ENCODE data around the gene AFF2.

GRCh38 chrX:148794350-148794749 is 293.9 kb downstream of the AFF2 start:
- no peak for TF ChIP-seq POLR2A (IDR thresholded peaks at IDR 0.05)
- TF ChIP-seq EP300 (IDR thresholded peaks at IDR 0.05) = no peak
- TF ChIP-seq, protein P1, sequence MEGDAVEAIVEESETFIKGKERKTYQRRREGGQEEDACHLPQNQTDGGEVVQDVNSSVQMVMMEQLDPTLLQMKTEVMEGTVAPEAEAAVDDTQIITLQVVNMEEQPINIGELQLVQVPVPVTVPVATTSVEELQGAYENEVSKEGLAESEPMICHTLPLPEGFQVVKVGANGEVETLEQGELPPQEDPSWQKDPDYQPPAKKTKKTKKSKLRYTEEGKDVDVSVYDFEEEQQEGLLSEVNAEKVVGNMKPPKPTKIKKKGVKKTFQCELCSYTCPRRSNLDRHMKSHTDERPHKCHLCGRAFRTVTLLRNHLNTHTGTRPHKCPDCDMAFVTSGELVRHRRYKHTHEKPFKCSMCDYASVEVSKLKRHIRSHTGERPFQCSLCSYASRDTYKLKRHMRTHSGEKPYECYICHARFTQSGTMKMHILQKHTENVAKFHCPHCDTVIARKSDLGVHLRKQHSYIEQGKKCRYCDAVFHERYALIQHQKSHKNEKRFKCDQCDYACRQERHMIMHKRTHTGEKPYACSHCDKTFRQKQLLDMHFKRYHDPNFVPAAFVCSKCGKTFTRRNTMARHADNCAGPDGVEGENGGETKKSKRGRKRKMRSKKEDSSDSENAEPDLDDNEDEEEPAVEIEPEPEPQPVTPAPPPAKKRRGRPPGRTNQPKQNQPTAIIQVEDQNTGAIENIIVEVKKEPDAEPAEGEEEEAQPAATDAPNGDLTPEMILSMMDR (IDR thresholded peaks at IDR 0.05) = no peak
